Measurements from ENCODE around the gene MAP4. TPM values are rescaled to one million over a fixed set of nuclear protein-coding genes. Genes with fewer than 3 reads are reported as not detected.

The MAP4 gene
- polyA plus RNA-seq, 2 of the 4 experiments (the other 2 are of a cell fraction), result 77.7 to 98.5 TPM

- Histone ChIP-seq H3K9me3 (no peaks in the 10 kb centered on the region), H3K4me2 (no peak overlapping the region), H3K27ac (no peak overlapping the region), H3K4me3 (no peak overlapping the region), H3K4me1 (no peaks in the 10 kb centered on the region)
- DNase-seq (ENCODE audit: low read depth in 1 of 2, low spot score in 1 of 2), result no peak
- no peak for TF ChIP-seq HES2 (IDR thresholded peaks at IDR 0.05)
- TF ChIP-seq, protein P1, sequence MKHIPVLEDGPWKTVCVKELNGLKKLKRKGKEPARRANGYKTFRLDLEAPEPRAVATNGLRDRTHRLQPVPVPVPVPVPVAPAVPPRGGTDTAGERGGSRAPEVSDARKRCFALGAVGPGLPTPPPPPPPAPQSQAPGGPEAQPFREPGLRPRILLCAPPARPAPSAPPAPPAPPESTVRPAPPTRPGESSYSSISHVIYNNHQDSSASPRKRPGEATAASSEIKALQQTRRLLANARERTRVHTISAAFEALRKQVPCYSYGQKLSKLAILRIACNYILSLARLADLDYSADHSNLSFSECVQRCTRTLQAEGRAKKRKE (CRISPR knock-in tag; IDR thresholded peaks at IDR 0.05; ENCODE audit: low read depth), result no peak
- TF ChIP-seq BHLHE40 (IDR thresholded peaks at IDR 0.05; ENCODE audit: low read depth, low read length), result no peak
- no peak for TF ChIP-seq CHD4 (IDR thresholded peaks at IDR 0.05; ENCODE audit: borderline replicate concordance)
- TF ChIP-seq HOXA7 (CRISPR knock-in tag; IDR thresholded peaks at IDR 0.05), result no peak
- no peak for TF ChIP-seq JUNB (IDR thresholded peaks at IDR 0.05)
- TF ChIP-seq FOXS1 (CRISPR knock-in tag; IDR thresholded peaks at IDR 0.05), result no peak
- no peak for FAIRE-seq
- ChIA-PET POLR2A (no interaction called here), CTCF (no interaction called here)
- 79% methylated on average over 3 of the region's 3 CpGs for WGBS (ENCODE audit: missing lambda C conversion rate)
- ATAC-seq, result no peak
Observed at GRCh38 chr3:47877290-47877689, 138.9 kb downstream of the MAP4 start.

GRCh38 chr3:47874913-47875312 is 141.3 kb downstream of the MAP4 start:
- Histone ChIP-seq H3K27ac (no peak overlapping the region), H3K9me3 (no peaks in the 10 kb centered on the region), H3K4me3 (no peak overlapping the region), H3K4me2 (no peak overlapping the region), H3K4me1 (no peaks in the 10 kb centered on the region)
- POLR2A ChIA-PET, result no interaction called here
- ATAC-seq (no peak), FAIRE-seq (no peak), DNase-seq (ENCODE audit: low read depth in 1 of 2, low spot score in 1 of 2) (no peak)
- CTCF ChIA-PET, result interaction anchor here (0.9 kb wide), 1 partner anchor 8 kb away, joined by 5 read pairs; no protein-coding TSS in a partner anchor
- TF ChIP-seq GATA3 (IDR thresholded peaks at IDR 0.05; ENCODE audit: borderline replicate concordance), result no peak
- TF ChIP-seq ESRRA (IDR thresholded peaks at IDR 0.05; ENCODE audit: borderline replicate concordance, low read length), result no peak
- no peak for TF ChIP-seq NPAS2 (CRISPR knock-in tag; IDR thresholded peaks at IDR 0.05; ENCODE audit: borderline replicate concordance)
- TF ChIP-seq CHD4 (IDR thresholded peaks at IDR 0.05; ENCODE audit: borderline replicate concordance), result no peak
- no peak for TF ChIP-seq HOXB13 (CRISPR knock-in tag; IDR thresholded peaks at IDR 0.05; ENCODE audit: low read depth)
- TF ChIP-seq, protein P1 (CRISPR knock-in tag; IDR thresholded peaks at IDR 0.05; ENCODE audit: low read depth), result no peak
- no peak for TF ChIP-seq RARB (CRISPR knock-in tag; IDR thresholded peaks at IDR 0.05)
- TF ChIP-seq POLR2AphosphoS2 (conservative IDR thresholded peaks at IDR 0.05; ENCODE audit: low read length), result no peak
- no peak for TF ChIP-seq PHF8 (IDR thresholded peaks at IDR 0.05; ENCODE audit: borderline replicate concordance, low read depth)
- no peak for TF ChIP-seq CHD2 (IDR thresholded peaks at IDR 0.05; ENCODE audit: low read length, partially characterized antibody)
- no peak for TF ChIP-seq EP300 (IDR thresholded peaks at IDR 0.05)
- no peak for TF ChIP-seq SREBF2 (IDR thresholded peaks at IDR 0.05)
- no peak for TF ChIP-seq HOXA7 (CRISPR knock-in tag; IDR thresholded peaks at IDR 0.05)
- TF ChIP-seq KDM5A (IDR thresholded peaks at IDR 0.05), result no peak
- no peak for TF ChIP-seq ZNF302 (CRISPR knock-in tag; IDR thresholded peaks at IDR 0.05)
- TF ChIP-seq BCL3 (IDR thresholded peaks at IDR 0.05), result no peak
- TF ChIP-seq SMC3 (IDR thresholded peaks at IDR 0.05), result no peak
- WGBS (ENCODE audit: missing lambda C conversion rate), result 67% methylated on average over 1 of the region's 1 CpG

GRCh38 chr3:47874438-47874837 is 141.8 kb downstream of the MAP4 start:
- Histone ChIP-seq H3K4me3 (no peak overlapping the region), H3K4me2 (no peak overlapping the region), H3K9me3 (no peaks in the 10 kb centered on the region), H3K4me1 (no peaks in the 10 kb centered on the region), H3K27ac (no peak overlapping the region)
- 98% methylated on average over 2 of the region's 2 CpGs for WGBS (ENCODE audit: missing lambda C conversion rate)
- ChIA-PET POLR2A (no interaction called here), CTCF (interaction anchor here (0.9 to 1.6 kb wide), 3 partner anchors 8 to 9 kb away, joined by 3 to 5 read pairs (median 5); no protein-coding TSS in a partner anchor)
- FAIRE-seq (no peak), DNase-seq (ENCODE audit: low read depth in 1 of 2, low spot score in 1 of 2) (no peak), ATAC-seq (no peak)
- TF ChIP-seq RCOR1 (IDR thresholded peaks at IDR 0.05; ENCODE audit: low read depth, low read length) (no peak), RNF2 (IDR thresholded peaks at IDR 0.05; ENCODE audit: borderline replicate concordance, low read depth) (no peak), EP300 (IDR thresholded peaks at IDR 0.05) (no peak), FOSL2 (IDR thresholded peaks at IDR 0.05) (no peak), FOSL2 (CRISPR knock-in tag; IDR thresholded peaks at IDR 0.05) (no peak), GATA3 (IDR thresholded peaks at IDR 0.05; ENCODE audit: borderline replicate concordance) (no peak), SMC3 (IDR thresholded peaks at IDR 0.05) (no peak), SREBF2 (IDR thresholded peaks at IDR 0.05) (no peak), KDM1A (IDR thresholded peaks at IDR 0.05; ENCODE audit: low read depth) (no peak), POLR2AphosphoS2 (conservative IDR thresholded peaks at IDR 0.05; ENCODE audit: low read length) (no peak), RFX5 (IDR thresholded peaks at IDR 0.05) (no peak), ZNF302 (CRISPR knock-in tag; IDR thresholded peaks at IDR 0.05) (no peak), CHD4 (IDR thresholded peaks at IDR 0.05; ENCODE audit: borderline replicate concordance) (no peak), JUN (IDR thresholded peaks at IDR 0.05) (no peak), HOXB13 (CRISPR knock-in tag; IDR thresholded peaks at IDR 0.05; ENCODE audit: low read depth) (no peak)

Measured in A549 (cell line).